Activated naive CD8-positive, alpha-beta T cell treated with anti-CD3 and anti-CD28 coated beads, Interleukin-2, amount 10 ng/mL, durations not matched to agents 7 days and 5 days (primary cell): Measurements from ENCODE around the gene LRRC8B. TPM values are rescaled to one million over a fixed set of nuclear protein-coding genes. Genes with fewer than 3 reads are reported as not detected.
A peak's percentile ranks its signal among the peaks of the same experiment; 100 is the strongest.

Source experiments
- ATAC-seq: fragments of 150-1000 bp; cut with Tn5 transposase; one replicate; pipeline ENCODE4 v1.10.0; 2021; ENCODE audit warnings: low read depth, moderate library complexity
- POLR2A ChIA-PET: fragments of 350-600 bp; sonication (Branson Sonifier 250); formaldehyde crosslinking; loops from one replicate; lab custom pipeline; 2021; ENCODE audit warnings: antibody characterized with exemption; lab: Charles Lee
- DNase-seq: peaks from one replicate; pipeline ENCODE4 v3.0.0; 2021
- H3K27ac Mint-ChIP-seq: one replicate; pipeline ENCODE4 v1.8.0; 2022; ENCODE audit warnings: mild to moderate bottlenecking, mixed read lengths
- H3K27me3 Mint-ChIP-seq: one replicate; pipeline ENCODE4 v1.8.0; 2022; ENCODE audit warnings: mild to moderate bottlenecking, moderate library complexity, mixed read lengths
- H3K36me3 Mint-ChIP-seq: one replicate; pipeline ENCODE4 v1.8.0; 2021; ENCODE audit warnings: mild to moderate bottlenecking, mixed read lengths
- H3K4me1 Mint-ChIP-seq: one replicate; pipeline ENCODE4 v1.8.0; 2021; ENCODE audit warnings: mixed read lengths
- H3K4me3 Mint-ChIP-seq: one replicate; pipeline ENCODE4 v1.8.0; 2022; ENCODE audit warnings: mild to moderate bottlenecking, moderate library complexity, mixed read lengths
- H3K9me3 Mint-ChIP-seq: one replicate; pipeline ENCODE4 v1.8.0; 2021; ENCODE audit warnings: mixed read lengths
- total RNA-seq, 2 experiments: library from RNA; stranded (reverse); gene quantifications; one replicate each; pipeline ENCODE4 v1.2.3, GENCODE V29; 2021

LRRC8B gene
- total RNA-seq, 2 experiments from 2014 or later = 12.8 to 13.9 TPM

- DNase-seq (no peak), ATAC-seq (no peak)
- Mint-ChIP-seq H3K36me3 (peaks cover 4% of the 10 kb centered on the region), H3K9me3 (no peaks in the 10 kb centered on the region), H3K27me3 (no peaks in the 10 kb centered on the region), H3K4me1 (peaks cover 72% of the 10 kb centered on the region), H3K27ac (no peak overlapping the region), H3K4me3 (no peak overlapping the region)
- POLR2A ChIA-PET = interaction anchor here (1.0 to 2.5 kb wide), 3 partner anchors 28 to 239 kb away, joined by 3 to 10 read pairs (median 4); partner anchors contain the start of genes LRRC8B and LRRC8C
Measured at GRCh38 chr1:89604414-89604735, 79.7 kb downstream of the LRRC8B start.

- Mint-ChIP-seq H3K9me3 (no peaks in the 10 kb centered on the region), H3K36me3 (peaks cover 4% of the 10 kb centered on the region), H3K27me3 (no peaks in the 10 kb centered on the region), H3K4me3 (no peak overlapping the region), H3K4me1 (peaks cover 75% of the 10 kb centered on the region), H3K27ac (peak overlapping the region; percentile 86)
- POLR2A ChIA-PET = no interaction called here
- ATAC-seq (no peak), DNase-seq (no peak)
Measured at GRCh38 chr1:89605692-89606091, 81.1 kb downstream of the LRRC8B start.

- no peak for DNase-seq
- Mint-ChIP-seq H3K9me3 (no peaks in the 10 kb centered on the region), H3K27ac (peak overlapping the region; percentile 86), H3K27me3 (no peaks in the 10 kb centered on the region), H3K4me3 (peak overlapping the region; percentile 38), H3K36me3 (peaks cover 4% of the 10 kb centered on the region), H3K4me1 (peaks cover 79% of the 10 kb centered on the region)
- POLR2A ChIA-PET = interaction anchor here (0.7 to 6.8 kb wide), 2 partner anchors 25 to 157 kb away, joined by 3 to 98 read pairs; partner anchors contain the start of gene LRRC8C
- ATAC-seq = no peak
Measured at GRCh38 chr1:89606227-89606980, 81.8 kb downstream of the LRRC8B start.

GRCh38 chr1:89607156-89607555 lies 82.5 kb downstream of the LRRC8B start:
- POLR2A ChIA-PET = interaction anchor here (0.7 to 6.8 kb wide), 2 partner anchors 24 to 157 kb away, joined by 3 to 98 read pairs; partner anchors contain the start of gene LRRC8C
- Mint-ChIP-seq H3K27ac (peak overlapping the region; percentile 86), H3K4me3 (peak overlapping the region; percentile 38), H3K9me3 (no peaks in the 10 kb centered on the region), H3K36me3 (peaks cover 4% of the 10 kb centered on the region), H3K4me1 (peaks cover 80% of the 10 kb centered on the region), H3K27me3 (no peaks in the 10 kb centered on the region)
- ATAC-seq = peak; percentile 23
- DNase-seq = no peak

GRCh38 chr1:89607586-89608318 lies 83.1 kb downstream of the LRRC8B start:
- no peaks in the 10 kb centered on the region for H3K27me3 Mint-ChIP-seq
- ATAC-seq (no peak), DNase-seq (no peak)
- H3K27ac Mint-ChIP-seq = peak overlapping the region; percentile 99
- POLR2A ChIA-PET = interaction anchor here (0.6 to 6.8 kb wide), 7 partner anchors 15 to 156 kb away, joined by 3 to 98 read pairs (median 6); partner anchors contain the start of genes LRRC8B and LRRC8C
- no peaks in the 10 kb centered on the region for H3K9me3 Mint-ChIP-seq
- peaks cover 2% of the 10 kb centered on the region for H3K36me3 Mint-ChIP-seq
- peaks cover 82% of the 10 kb centered on the region for H3K4me1 Mint-ChIP-seq
- peak overlapping the region; percentile 91 for H3K4me3 Mint-ChIP-seq

- Mint-ChIP-seq H3K27me3 (no peaks in the 10 kb centered on the region), H3K36me3 (peaks cover 1% of the 10 kb centered on the region), H3K9me3 (no peaks in the 10 kb centered on the region), H3K4me3 (peak overlapping the region; percentile 91), H3K27ac (peak overlapping the region; percentile 99), H3K4me1 (peaks cover 78% of the 10 kb centered on the region)
- ATAC-seq = peak; percentile 28
- DNase-seq = no peak
- POLR2A ChIA-PET = interaction anchor here (0.6 to 6.8 kb wide), 15 partner anchors 9 to 543 kb away, joined by 3 to 98 read pairs (median 3); partner anchors contain the start of genes GBP1, LRRC8B and LRRC8C
Measured at GRCh38 chr1:89608319-89608983, 83.8 kb downstream of the LRRC8B start.

- Mint-ChIP-seq H3K27me3 (no peaks in the 10 kb centered on the region), H3K36me3 (peaks cover 2% of the 10 kb centered on the region), H3K9me3 (no peaks in the 10 kb centered on the region), H3K27ac (peak overlapping the region; percentile 99), H3K4me1 (peaks cover 76% of the 10 kb centered on the region), H3K4me3 (peak overlapping the region; percentile 91)
- peak; percentile 72 for DNase-seq
- POLR2A ChIA-PET = interaction anchor here (1.1 to 6.8 kb wide), 13 partner anchors 9 to 544 kb away, joined by 3 to 98 read pairs (median 4); partner anchors contain the start of genes GBP1, LRRC8B and LRRC8C
- ATAC-seq = peak; percentile 20
Measured at GRCh38 chr1:89608984-89609725, 84.5 kb downstream of the LRRC8B start.

- ATAC-seq = peak; percentile 8
- POLR2A ChIA-PET = interaction anchor here (1.1 to 6.8 kb wide), 13 partner anchors 10 to 545 kb away, joined by 3 to 98 read pairs (median 5); partner anchors contain the start of genes GBP1, LRRC8B and LRRC8C
Measured at GRCh38 chr1:89609781-89610456, 85.3 kb downstream of the LRRC8B start.

GRCh38 chr1:89610457-89611011 lies 85.9 kb downstream of the LRRC8B start:
- DNase-seq = peak; percentile 67
- Mint-ChIP-seq H3K9me3 (no peaks in the 10 kb centered on the region), H3K27me3 (no peaks in the 10 kb centered on the region), H3K4me3 (peak overlapping the region; percentile 91), H3K27ac (peak overlapping the region; percentile 99), H3K4me1 (peaks cover 67% of the 10 kb centered on the region), H3K36me3 (peaks cover 4% of the 10 kb centered on the region)
- ATAC-seq = peak; percentile 46
- POLR2A ChIA-PET = interaction anchor here (1.0 to 6.8 kb wide), 8 partner anchors 9 to 153 kb away, joined by 3 to 98 read pairs (median 6); partner anchors contain the start of genes LRRC8B and LRRC8C

More at GRCh38 chr1:89609781-89610456, 85.3 kb downstream of the LRRC8B start:
- peak; percentile 63 for DNase-seq
- peak overlapping the region; percentile 91 for H3K4me3 Mint-ChIP-seq
- no peaks in the 10 kb centered on the region for H3K9me3 Mint-ChIP-seq
- H3K4me1 Mint-ChIP-seq = peaks cover 73% of the 10 kb centered on the region
- H3K27me3 Mint-ChIP-seq = no peaks in the 10 kb centered on the region
- peaks cover 4% of the 10 kb centered on the region for H3K36me3 Mint-ChIP-seq
- peak overlapping the region; percentile 99 for H3K27ac Mint-ChIP-seq

GRCh38 chr1:89611721-89612120 lies 87.1 kb downstream of the LRRC8B start:
- no peaks in the 10 kb centered on the region for H3K27me3 Mint-ChIP-seq
- H3K4me3 Mint-ChIP-seq = peak overlapping the region; percentile 81
- H3K36me3 Mint-ChIP-seq = peaks cover 14% of the 10 kb centered on the region
- H3K27ac Mint-ChIP-seq = peak overlapping the region; percentile 99
- ATAC-seq (peak; percentile 44), DNase-seq (no peak)
- H3K9me3 Mint-ChIP-seq = no peaks in the 10 kb centered on the region
- POLR2A ChIA-PET = interaction anchor here (0.5 to 6.8 kb wide), 10 partner anchors 8 to 383 kb away, joined by 3 to 98 read pairs (median 4); partner anchors contain the start of genes LRRC8C and ZNF326
- peaks cover 58% of the 10 kb centered on the region for H3K4me1 Mint-ChIP-seq

- no peak for DNase-seq
- ATAC-seq = no peak
- H3K4me3 Mint-ChIP-seq = no peak overlapping the region
- POLR2A ChIA-PET = interaction anchor here (0.7 kb wide), 1 partner anchor 12 kb away, joined by 4 read pairs; no protein-coding TSS in a partner anchor
- peaks cover 32% of the 10 kb centered on the region for H3K36me3 Mint-ChIP-seq
- H3K4me1 Mint-ChIP-seq = peaks cover 39% of the 10 kb centered on the region
- H3K27ac Mint-ChIP-seq = no peak overlapping the region
- no peaks in the 10 kb centered on the region for H3K27me3 Mint-ChIP-seq
- H3K9me3 Mint-ChIP-seq = peaks cover 15% of the 10 kb centered on the region
Measured at GRCh38 chr1:89613928-89614327, 89.3 kb downstream of the LRRC8B start.
